ENCODE data around the gene PLCH1.

DNA sequence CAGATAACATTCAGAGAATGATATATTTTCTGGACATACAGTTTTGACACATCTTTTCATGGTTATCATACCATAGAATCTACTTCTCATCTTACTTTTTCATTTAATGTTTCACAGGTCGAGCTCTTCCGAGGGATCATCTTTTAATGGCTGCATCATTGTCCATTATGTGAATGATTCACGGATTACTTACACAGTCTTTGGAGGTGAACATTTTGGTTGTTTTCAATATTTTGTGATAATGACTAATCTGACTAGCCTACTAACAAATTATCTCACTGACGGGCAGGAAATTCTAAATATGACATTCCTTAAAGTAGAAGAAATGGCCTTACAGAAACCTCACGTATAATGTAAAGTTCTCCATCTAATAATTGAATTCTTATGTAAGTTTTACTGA is 242.2 kb downstream of the PLCH1 start:
- TF ChIP-seq EZH2 (IDR thresholded peaks at IDR 0.05; ENCODE audit: low read depth, unreplicated experiment) = no peak
- TF ChIP-seq, protein P1, sequence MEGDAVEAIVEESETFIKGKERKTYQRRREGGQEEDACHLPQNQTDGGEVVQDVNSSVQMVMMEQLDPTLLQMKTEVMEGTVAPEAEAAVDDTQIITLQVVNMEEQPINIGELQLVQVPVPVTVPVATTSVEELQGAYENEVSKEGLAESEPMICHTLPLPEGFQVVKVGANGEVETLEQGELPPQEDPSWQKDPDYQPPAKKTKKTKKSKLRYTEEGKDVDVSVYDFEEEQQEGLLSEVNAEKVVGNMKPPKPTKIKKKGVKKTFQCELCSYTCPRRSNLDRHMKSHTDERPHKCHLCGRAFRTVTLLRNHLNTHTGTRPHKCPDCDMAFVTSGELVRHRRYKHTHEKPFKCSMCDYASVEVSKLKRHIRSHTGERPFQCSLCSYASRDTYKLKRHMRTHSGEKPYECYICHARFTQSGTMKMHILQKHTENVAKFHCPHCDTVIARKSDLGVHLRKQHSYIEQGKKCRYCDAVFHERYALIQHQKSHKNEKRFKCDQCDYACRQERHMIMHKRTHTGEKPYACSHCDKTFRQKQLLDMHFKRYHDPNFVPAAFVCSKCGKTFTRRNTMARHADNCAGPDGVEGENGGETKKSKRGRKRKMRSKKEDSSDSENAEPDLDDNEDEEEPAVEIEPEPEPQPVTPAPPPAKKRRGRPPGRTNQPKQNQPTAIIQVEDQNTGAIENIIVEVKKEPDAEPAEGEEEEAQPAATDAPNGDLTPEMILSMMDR (conservative IDR thresholded peaks at IDR 0.05; ENCODE audit: low read depth in 2 of 2) = no peak
- no peak for TF ChIP-seq JUNB (IDR thresholded peaks at IDR 0.05; ENCODE audit: unreplicated experiment)
- TF ChIP-seq REST (IDR thresholded peaks at IDR 0.05; ENCODE audit: unreplicated experiment) = no peak
- TF ChIP-seq ZNF114 (CRISPR knock-in tag; IDR thresholded peaks at IDR 0.05) = no peak
- TF ChIP-seq ETS1 (IDR thresholded peaks at IDR 0.05) = no peak
- no peak for TF ChIP-seq NANOG (IDR thresholded peaks at IDR 0.05; ENCODE audit: borderline replicate concordance)
- no peak for TF ChIP-seq EZH2phosphoT487 (IDR thresholded peaks at IDR 0.05; ENCODE audit: unreplicated experiment)
- TF ChIP-seq POLR2AphosphoS5 (IDR thresholded peaks at IDR 0.05; ENCODE audit: low read depth) = no peak
- no peak for TF ChIP-seq CREB1 (CRISPR knock-in tag; IDR thresholded peaks at IDR 0.05; ENCODE audit: low read depth)
- no peak for TF ChIP-seq STAT1 (IDR thresholded peaks at IDR 0.05; ENCODE audit: unreplicated experiment)
- TF ChIP-seq ZNF331 (CRISPR knock-in tag; IDR thresholded peaks at IDR 0.05; ENCODE audit: low read depth) = no peak
